DMS 273 (cell line): ENCODE results near the gene FNDC11.
"Not testable (repeated sequence)": the region's sequence is repeated elsewhere in the genome, so short reads cannot be mapped to it uniquely, and the experiment has no call there.

Experiments
- DNase-seq: peaks from one replicate; lab custom pipeline; 2025; ENCODE audit not compliant: unreplicated experiment; lab: John Stamatoyannopoulos, UW

FNDC11 gene

DNA sequence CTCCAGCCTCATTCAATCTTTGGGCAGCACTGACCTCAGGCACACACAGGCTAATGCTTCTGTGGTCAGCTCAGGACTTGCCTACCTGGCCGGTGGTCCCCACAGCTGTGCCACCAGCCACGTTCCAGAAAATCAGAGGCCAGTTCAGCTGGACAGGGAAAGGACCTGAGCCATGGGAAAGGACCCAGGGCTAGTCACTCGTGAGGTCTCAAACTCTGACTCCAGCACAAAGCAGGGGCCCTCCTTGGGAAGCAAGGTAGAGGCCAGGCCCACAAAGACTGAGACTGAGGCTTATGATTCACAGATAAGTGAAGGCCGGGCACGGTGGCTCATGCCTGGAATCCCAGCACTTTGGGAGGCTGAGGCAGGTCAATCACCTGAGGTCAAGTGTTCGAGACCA lies 42.5 kb downstream of the FNDC11 start:
- DNase-seq, result no peak

DNA sequence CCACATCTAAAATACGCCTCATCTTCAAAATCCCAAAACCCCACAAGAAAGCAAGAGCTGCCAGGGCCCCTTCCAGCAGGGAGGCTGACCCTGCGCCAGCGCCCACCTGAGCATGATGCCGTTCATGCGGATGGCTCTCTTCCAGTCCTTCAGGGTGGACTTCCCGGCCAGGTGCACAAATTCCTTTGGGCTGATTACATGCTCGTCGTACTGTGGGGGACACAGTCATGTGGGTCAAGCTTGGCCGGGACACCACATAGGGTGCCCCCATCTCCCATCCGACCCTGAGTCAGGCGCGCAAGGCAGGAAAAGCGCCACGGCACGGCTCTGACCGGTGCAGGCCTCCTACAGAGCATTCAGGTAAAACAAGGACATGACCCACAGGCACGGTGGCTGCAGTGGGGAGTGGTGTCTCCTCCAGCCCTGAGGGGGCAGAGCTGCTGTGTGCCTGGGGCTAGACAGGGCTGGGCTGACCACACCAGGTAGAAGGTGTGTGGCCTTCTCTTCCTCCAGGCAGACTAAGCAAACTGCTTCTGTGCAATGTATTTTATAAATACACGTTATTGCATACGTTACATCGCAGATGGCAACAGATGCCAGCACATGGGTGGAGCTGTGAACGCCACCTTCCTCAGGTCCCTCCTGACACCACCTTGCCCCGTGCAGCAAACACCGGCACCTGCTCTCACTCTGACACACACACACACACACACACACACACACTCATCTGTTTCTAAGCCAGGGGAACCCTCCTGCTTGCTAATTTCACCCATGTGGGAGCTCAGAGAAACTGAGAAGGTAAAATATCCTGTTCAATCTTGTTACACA lies 43.9 kb downstream of the FNDC11 start:
- no peak for DNase-seq

DNA sequence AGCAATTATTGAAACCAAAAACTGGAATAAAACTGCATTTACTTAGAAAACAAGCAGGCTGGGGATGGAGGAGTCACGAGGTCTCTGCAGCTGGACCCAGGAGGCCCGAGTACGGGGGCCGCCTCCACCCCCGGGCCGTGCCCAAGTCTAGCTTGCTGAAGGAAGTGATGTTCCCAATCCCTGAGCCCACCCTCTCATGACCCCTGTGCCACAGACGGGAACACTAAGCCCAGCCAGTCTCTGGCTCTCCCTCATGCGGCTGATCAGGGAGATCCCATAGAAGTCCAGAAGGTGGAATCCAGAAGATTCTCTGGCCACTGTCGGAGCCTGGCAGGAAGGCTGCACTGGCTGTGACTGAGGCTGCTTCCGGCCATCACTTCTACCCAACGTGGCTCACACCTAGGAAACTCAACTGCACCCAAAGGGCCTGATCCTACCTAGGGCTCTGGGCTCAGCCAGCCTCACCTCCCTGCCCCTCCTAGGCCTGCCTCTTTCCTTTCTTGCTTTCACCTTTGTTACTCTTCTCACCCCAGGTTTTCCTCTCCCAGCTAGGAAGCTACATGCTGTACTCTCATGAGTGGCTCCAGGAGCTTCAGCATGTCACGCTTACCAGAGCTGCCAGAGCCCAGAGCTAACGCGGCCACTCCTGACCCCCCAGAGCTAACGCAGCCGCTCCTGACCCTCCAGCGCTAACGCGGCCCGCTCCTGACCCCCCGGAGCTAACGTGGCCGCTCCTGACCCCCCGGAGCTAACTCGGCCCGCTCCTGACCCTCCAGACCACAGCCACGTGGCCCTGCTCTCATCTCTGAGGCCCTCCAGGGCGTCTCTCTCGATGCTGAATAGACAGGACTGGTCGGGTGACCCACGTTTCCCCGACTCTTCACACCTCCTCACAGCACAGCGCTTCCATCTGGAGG lies 44.8 kb downstream of the FNDC11 start:
- no peak for DNase-seq

DNA sequence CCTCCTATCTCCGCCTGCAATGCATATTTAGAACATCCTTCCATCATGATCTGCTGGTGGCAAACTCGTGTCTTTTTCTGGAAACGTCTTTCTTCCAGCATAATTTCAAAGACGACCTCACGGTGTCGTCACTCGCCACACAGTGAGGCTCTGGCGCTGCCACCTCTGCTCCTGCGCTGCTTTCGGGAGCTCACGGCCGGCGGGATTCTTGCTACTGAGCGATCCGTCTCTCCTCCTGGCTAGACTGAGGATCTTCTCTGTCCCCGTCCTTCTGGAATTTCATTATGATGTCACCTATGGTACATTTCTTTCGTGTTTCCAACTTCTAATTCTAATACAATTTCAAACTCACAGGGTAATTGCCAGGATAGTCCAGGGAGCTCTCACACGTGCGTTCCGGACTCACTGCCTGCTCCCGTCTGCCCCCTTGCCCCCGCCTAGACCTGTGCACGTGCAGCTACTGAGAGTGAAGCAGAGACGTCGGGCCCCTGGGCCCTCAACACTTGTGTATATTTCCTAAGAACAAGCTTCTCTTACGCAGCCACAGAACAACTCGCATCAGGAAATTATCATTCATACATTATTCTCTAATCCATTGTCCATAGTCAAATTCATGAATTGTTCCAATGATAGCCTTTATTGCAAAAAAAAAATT lies 45.6 kb downstream of the FNDC11 start:
- no peak for DNase-seq

DNA sequence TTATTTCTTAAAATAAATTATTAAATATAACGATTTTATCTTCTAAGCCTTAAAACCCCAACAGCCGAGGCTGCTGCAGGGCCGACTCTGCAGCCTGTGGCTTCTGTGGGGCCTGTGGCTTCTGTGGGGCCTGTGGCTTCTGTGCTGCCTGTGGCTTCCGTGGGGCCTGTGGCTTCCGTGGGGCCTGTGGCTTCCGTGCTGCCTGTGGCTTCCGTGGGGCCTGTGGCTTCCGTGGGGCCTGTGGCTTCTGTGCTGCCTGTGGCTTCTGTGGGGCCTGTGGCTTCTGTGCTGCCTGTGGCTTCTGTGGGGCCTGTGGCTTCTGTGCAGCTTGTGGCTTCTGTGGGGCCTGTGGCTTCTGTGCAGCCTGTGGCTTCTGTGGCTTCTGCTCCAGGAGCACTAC lies 47.7 kb downstream of the FNDC11 start:
- not testable (repeated sequence) for DNase-seq

DNA sequence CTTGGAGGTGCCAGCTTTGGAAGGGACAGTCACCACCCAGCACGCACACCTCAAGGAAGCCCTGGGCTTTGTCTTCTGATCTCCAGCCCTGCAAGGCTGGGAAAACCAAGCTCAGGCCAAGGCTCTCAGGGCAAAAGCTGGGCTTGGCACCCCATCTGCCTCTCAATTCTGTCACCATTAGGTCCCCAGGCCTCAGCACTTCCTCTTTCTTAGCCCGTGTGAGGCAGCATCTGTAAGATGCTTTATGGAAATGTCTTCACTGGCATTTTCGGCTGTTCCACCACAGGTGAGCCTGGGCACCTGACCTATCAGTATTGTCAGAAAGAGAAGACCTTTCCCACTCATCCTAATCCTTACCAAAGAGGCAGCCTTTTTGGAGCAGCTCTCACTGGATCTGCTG lies 48.4 kb downstream of the FNDC11 start:
- no peak for DNase-seq
